Stimulated activated CD4-positive, alpha-beta T cell treated with anti-CD3 and anti-CD28 coated beads, TNF-alpha, amount 100 ng/mL, for 4 hours (primary cell): ENCODE results near the gene FHL1.
"Not testable (repeated sequence)": the region's sequence is repeated elsewhere in the genome, so short reads cannot be mapped to it uniquely, and the experiment has no call there.

Experiments used
- DNase-seq, 3 experiments: peaks; one replicate each; pipeline ENCODE4 v3.0.0-alpha.2; 2020; ENCODE audit warnings: low read depth in 3 of 3

Gene FHL1

DNA sequence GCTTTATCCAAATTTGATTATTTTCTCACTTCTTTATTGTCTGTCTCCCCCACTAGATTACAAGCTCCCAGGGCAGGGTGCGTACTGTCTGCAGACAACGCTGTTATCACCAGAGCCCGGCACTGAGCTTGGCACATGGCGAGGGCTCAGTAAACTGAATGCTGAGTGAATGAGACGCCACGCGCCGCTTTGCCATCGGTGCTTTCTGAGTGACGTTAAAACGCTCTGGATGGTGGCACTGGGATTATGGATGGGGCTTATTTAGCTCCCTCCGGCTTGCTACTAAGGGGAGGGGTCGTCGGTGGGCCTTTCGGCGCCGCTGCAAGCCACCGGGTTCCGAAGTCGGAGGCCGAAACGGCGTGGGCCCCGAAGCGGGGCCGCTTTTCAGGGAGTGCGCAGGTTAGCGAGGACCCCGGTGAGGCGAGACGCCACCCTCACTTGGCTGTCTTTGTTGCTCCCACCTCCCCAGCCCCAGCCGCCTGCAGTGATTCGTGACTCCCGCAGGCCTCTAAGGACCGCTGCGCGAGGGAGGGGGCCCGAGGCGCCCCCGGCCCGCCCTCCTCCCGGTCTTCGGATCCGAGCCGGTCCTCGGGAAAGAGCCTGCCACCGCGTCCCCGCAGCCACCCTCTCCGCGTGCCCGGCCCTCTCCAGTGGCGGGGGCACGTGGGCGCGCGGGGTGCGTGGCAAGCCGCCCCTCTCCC, 569 bp upstream of the FHL1 start:
- no peak for DNase-seq

- no peak for DNase-seq
Observed at GRCh38 chrX:136147976-136148375, 643 bp downstream of the FHL1 start.

DNA sequence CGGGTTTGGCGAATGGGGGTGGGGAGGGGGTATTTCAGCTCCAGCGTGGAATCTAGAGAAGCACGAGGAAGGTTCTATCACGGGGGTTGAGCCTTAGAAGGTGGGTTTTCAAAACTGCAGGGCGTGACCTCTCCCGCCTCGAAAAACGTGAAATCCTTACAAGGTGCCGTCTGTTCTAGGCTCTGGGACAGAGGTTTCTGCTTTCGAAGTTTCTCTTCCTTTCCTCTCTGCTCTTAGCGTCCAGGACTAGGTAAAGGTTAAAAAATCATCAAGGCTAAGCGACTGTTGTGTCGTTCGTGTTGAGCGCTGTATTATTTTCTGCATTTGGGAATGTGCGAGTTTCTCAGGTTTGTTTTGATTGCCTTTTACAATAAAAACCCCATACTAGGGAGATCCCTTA, 1.1 kb downstream of the FHL1 start:
- no peak for DNase-seq

DNA sequence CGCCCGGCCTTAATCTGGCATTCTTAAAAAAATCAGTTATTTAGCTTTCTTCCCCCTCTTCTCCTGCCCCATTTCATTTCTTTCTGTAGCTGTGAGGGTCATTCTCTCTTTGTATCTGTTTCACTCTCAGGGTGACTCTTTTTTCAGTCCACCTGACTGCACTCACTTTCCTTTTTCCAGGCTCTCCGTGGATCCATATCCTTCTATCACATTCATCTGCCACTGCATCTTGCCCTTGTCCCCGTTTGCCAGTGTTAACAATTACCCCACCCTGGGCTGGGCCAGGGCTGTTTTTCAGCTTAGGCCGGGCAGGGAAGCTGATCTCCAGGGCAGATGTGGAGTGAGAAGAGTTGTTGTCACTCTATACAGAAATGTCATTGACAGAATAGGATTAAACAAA, 7.7 kb downstream of the FHL1 start:
- DNase-seq: no peak

GRCh38 chrX:136156560-136157117, 9.3 kb downstream of the FHL1 start:
- no peak for DNase-seq

DNA sequence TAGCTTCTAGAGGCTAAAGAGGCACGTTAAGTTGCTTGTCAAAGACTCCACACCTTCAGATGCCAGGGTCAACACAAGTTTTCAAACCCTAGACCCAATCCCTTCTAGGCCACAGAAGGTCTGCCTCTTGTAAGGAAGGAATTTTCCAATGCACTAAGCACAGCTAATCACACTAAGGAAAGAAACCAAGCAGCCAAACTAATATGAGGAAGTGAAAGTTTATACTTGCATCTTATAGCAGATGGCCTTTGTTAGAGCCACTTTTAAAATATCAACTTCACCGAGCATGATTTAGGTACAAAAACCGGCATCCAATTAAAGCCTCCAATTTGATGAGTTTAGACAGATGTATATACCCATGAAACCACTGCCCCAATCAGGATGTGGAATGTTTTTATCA, 9.9 kb downstream of the FHL1 start:
- no peak for DNase-seq

DNA sequence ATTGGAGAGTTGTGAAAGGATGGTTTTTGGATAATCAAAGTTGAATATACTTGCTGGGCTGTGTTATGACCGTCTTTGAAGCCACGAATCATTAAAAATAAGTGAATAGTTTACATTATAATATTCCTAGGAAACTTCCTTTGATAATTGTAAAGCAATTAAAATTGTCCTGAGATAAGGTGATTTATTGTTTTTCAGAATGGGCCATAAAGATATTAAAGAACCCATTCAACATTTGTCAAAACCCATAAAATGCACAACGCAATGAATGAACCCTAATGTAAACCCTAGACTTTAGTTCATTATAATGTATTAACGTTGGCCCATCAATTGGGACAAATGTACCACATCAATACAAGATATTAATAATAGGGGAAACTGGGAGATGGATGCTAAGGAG, 11.4 kb downstream of the FHL1 start:
- DNase-seq: no peak

GRCh38 chrX:136159611-136160025, 12.3 kb downstream of the FHL1 start:
- DNase-seq: no peak

- DNase-seq: no peak
Observed at GRCh38 chrX:136162827-136163570, 15.7 kb downstream of the FHL1 start.

DNA sequence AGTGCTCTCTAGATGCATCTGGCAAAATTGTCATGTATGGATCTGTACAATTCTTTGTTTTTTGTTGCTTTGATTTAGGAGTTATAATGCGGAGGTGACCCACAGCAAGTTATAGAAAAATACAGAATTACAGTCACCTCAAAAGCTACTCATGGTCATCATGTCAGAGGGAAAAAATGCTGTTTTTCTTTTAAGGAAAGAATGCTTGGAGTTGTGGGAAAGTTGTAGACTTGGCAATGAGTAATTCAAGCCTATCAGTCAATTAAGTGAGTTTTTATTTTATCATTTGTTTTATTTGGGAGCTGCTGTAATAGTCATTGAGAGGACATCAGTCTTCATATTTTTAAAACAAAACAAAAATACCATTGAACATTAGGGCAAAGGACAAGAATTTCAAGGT, 16.4 kb downstream of the FHL1 start:
- DNase-seq: no peak

- DNase-seq: no peak
Observed at GRCh38 chrX:136165406-136165805, 18.1 kb downstream of the FHL1 start.

- no peak for DNase-seq
Observed at GRCh38 chrX:136166221-136166855, 19.0 kb downstream of the FHL1 start.

GRCh38 chrX:136167989-136168388, 20.7 kb downstream of the FHL1 start:
- DNase-seq: not testable (repeated sequence)

- DNase-seq: no peak
Observed at GRCh38 chrX:136168929-136169735, 21.8 kb downstream of the FHL1 start.

GRCh38 chrX:136170139-136170800, 22.9 kb downstream of the FHL1 start:
- no peak for DNase-seq

- no peak for DNase-seq
Observed at GRCh38 chrX:136171420-136171819, 24.1 kb downstream of the FHL1 start.

DNA sequence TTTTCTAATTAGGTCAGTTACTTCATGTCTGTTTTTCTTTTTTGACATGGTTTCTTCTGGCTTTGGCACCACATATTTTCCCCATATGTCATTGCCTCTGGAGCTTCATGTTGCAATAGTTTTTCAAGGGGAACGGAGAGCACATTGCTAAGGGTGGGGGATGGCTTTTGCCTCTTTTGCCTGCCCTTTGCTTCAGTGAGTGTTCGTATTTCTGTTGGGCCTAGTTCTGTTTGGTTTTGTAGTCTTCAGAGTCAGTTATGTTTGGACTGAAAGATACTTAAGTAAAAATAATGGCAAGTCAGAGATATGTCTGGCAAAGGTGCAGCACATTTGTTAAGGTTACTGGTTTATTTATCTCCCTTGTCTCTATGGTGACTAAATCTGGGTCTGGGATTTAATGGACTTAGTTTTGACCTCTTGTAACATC, 29.1 kb downstream of the FHL1 start:
- no peak for DNase-seq

DNA sequence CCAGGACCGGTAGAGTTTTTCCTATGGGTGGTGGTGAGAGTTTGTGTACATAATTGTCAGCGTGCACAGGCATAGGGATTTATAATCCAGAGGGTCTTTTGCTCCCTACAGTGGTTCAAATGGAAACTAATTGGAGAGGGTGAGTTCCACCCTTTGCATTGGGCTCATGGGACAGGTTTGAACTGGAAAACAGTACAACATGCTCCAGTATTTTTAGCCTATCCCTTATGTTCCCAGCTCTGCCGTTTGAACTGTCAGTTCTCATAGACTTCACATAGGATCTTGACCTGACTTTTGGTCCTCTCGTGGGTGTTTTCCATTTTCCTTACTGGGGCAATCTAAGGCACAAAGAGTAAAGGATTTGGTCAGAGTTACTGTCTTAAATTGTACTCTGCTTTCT, 31.8 kb downstream of the FHL1 start:
- DNase-seq: no peak

GRCh38 chrX:136182414-136182813, 35.1 kb downstream of the FHL1 start:
- DNase-seq: no peak

- DNase-seq: no peak
Observed at GRCh38 chrX:136183172-136183571, 35.8 kb downstream of the FHL1 start.

GRCh38 chrX:136183917-136184316, 36.6 kb downstream of the FHL1 start:
- no peak for DNase-seq
